HTR-8/SVneo (cell line): ENCODE results near the gene CACNA1D.

Experiments used
- DNase-seq: peaks from one replicate; pipeline ENCODE4 v3.0.0; 2011; ENCODE audit warnings: low spot score, mixed read lengths; ENCODE audit not compliant: insufficient read length
- FAIRE-seq: peaks from 2 replicates; lab custom pipeline; 2011; peaks lifted over from hg19 to GRCh38; lab: Jason Lieb, UNC

The CACNA1D gene

GRCh38 chr3:53673722-53674350 is 179.4 kb downstream of the CACNA1D start:
- DNase-seq (no peak), FAIRE-seq (no peak)

- no peak for DNase-seq
- no peak for FAIRE-seq
These were observed 180.2 kb downstream of the CACNA1D start for GRCh38 chr3:53674582-53674981.

GRCh38 chr3:53675022-53675697 is 180.7 kb downstream of the CACNA1D start:
- FAIRE-seq = no peak

GRCh38 chr3:53675942-53676341 is 181.5 kb downstream of the CACNA1D start:
- no peak for DNase-seq
- FAIRE-seq = no peak

More at GRCh38 chr3:53675022-53675697, 180.7 kb downstream of the CACNA1D start:
- no peak for DNase-seq

GRCh38 chr3:53677413-53677812 is 183.0 kb downstream of the CACNA1D start:
- DNase-seq (no peak), FAIRE-seq (no peak)

GRCh38 chr3:53680028-53680427 is 185.6 kb downstream of the CACNA1D start:
- no peak for FAIRE-seq
- DNase-seq = no peak

GRCh38 chr3:53682807-53683206 is 188.4 kb downstream of the CACNA1D start:
- FAIRE-seq = no peak
- DNase-seq = no peak

GRCh38 chr3:53688066-53688465 is 193.7 kb downstream of the CACNA1D start:
- FAIRE-seq (no peak), DNase-seq (no peak)

GRCh38 chr3:53688989-53689388 is 194.6 kb downstream of the CACNA1D start:
- DNase-seq = no peak

GRCh38 chr3:53689681-53690080 is 195.3 kb downstream of the CACNA1D start:
- FAIRE-seq (no peak), DNase-seq (no peak)

More at GRCh38 chr3:53688989-53689388, 194.6 kb downstream of the CACNA1D start:
- FAIRE-seq = no peak

- FAIRE-seq = no peak
- DNase-seq = no peak
These were observed 196.1 kb downstream of the CACNA1D start for GRCh38 chr3:53690521-53690920.

GRCh38 chr3:53691349-53691748 is 196.9 kb downstream of the CACNA1D start:
- DNase-seq (no peak), FAIRE-seq (no peak)

GRCh38 chr3:53691885-53692284 is 197.5 kb downstream of the CACNA1D start:
- DNase-seq (no peak), FAIRE-seq (no peak)

GRCh38 chr3:53693451-53693850 is 199.0 kb downstream of the CACNA1D start:
- DNase-seq = no peak
- FAIRE-seq = no peak

GRCh38 chr3:53694046-53694445 is 199.6 kb downstream of the CACNA1D start:
- FAIRE-seq (no peak), DNase-seq (no peak)

GRCh38 chr3:53694666-53695323 is 200.4 kb downstream of the CACNA1D start:
- no peak for DNase-seq
- no peak for FAIRE-seq

GRCh38 chr3:53695324-53695690 is 200.9 kb downstream of the CACNA1D start:
- DNase-seq = no peak
- no peak for FAIRE-seq

- FAIRE-seq = no peak
- DNase-seq = no peak
These were observed 202.2 kb downstream of the CACNA1D start for GRCh38 chr3:53696401-53697172.

GRCh38 chr3:53700441-53700840 is 206.0 kb downstream of the CACNA1D start:
- no peak for DNase-seq

GRCh38 chr3:53702776-53703530 is 208.5 kb downstream of the CACNA1D start:
- no peak for FAIRE-seq

More at GRCh38 chr3:53700441-53700840, 206.0 kb downstream of the CACNA1D start:
- no peak for FAIRE-seq

More at GRCh38 chr3:53702776-53703530, 208.5 kb downstream of the CACNA1D start:
- no peak for DNase-seq
